GM18526 (cell line): Measurements from ENCODE around the gene FHIT.

Experiments used
- POLR2A ChIP-seq: IDR thresholded peaks from 3 replicates; pipeline ENCODE4 v1.6.1; 2011; ENCODE audit not compliant: insufficient read length; ENCODE audit errors: extremely low read depth

FHIT gene

GRCh38 chr3:60010781-60011180 lies 1240.5 kb downstream of the FHIT start:
- no peak for TF ChIP-seq POLR2A

GRCh38 chr3:60009931-60010478 lies 1241.2 kb downstream of the FHIT start:
- no peak for TF ChIP-seq POLR2A

GRCh38 chr3:60001369-60001768 lies 1249.9 kb downstream of the FHIT start:
- no peak for TF ChIP-seq POLR2A

- TF ChIP-seq POLR2A: no peak
Observed at GRCh38 chr3:60000311-60001105, 1250.7 kb downstream of the FHIT start.

GRCh38 chr3:59998058-59998457 lies 1253.2 kb downstream of the FHIT start:
- TF ChIP-seq POLR2A: no peak

GRCh38 chr3:59997583-59997982 lies 1253.7 kb downstream of the FHIT start:
- no peak for TF ChIP-seq POLR2A

GRCh38 chr3:59996056-59996455 lies 1255.2 kb downstream of the FHIT start:
- TF ChIP-seq POLR2A: no peak

GRCh38 chr3:59995563-59995962 lies 1255.7 kb downstream of the FHIT start:
- no peak for TF ChIP-seq POLR2A

GRCh38 chr3:59994732-59995304 lies 1256.4 kb downstream of the FHIT start:
- TF ChIP-seq POLR2A: no peak

GRCh38 chr3:59992578-59992977 lies 1258.7 kb downstream of the FHIT start:
- TF ChIP-seq POLR2A: no peak

GRCh38 chr3:59990915-59991314 lies 1260.3 kb downstream of the FHIT start:
- TF ChIP-seq POLR2A: no peak

- TF ChIP-seq POLR2A: no peak
Observed at GRCh38 chr3:59982510-59982909, 1268.7 kb downstream of the FHIT start.

GRCh38 chr3:59981377-59981776 lies 1269.9 kb downstream of the FHIT start:
- no peak for TF ChIP-seq POLR2A

- no peak for TF ChIP-seq POLR2A
Observed at GRCh38 chr3:59980576-59980975, 1270.7 kb downstream of the FHIT start.

- no peak for TF ChIP-seq POLR2A
Observed at GRCh38 chr3:59979542-59979941, 1271.7 kb downstream of the FHIT start.

GRCh38 chr3:59978979-59979378 lies 1272.3 kb downstream of the FHIT start:
- no peak for TF ChIP-seq POLR2A
